GM19023 (cell line): ENCODE measurements around the gene EFHD1.

Experiments used
- ATAC-seq: cut with Tn5 transposase; IDR thresholded peaks from one replicate; pipeline ENCODE4 v1.9.1; 2021; ENCODE audit warnings: mild to moderate bottlenecking, moderate library complexity; ENCODE audit not compliant: unreplicated experiment

The EFHD1 gene, protein sequence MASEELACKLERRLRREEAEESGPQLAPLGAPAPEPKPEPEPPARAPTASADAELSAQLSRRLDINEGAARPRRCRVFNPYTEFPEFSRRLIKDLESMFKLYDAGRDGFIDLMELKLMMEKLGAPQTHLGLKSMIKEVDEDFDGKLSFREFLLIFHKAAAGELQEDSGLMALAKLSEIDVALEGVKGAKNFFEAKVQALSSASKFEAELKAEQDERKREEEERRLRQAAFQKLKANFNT

DNA sequence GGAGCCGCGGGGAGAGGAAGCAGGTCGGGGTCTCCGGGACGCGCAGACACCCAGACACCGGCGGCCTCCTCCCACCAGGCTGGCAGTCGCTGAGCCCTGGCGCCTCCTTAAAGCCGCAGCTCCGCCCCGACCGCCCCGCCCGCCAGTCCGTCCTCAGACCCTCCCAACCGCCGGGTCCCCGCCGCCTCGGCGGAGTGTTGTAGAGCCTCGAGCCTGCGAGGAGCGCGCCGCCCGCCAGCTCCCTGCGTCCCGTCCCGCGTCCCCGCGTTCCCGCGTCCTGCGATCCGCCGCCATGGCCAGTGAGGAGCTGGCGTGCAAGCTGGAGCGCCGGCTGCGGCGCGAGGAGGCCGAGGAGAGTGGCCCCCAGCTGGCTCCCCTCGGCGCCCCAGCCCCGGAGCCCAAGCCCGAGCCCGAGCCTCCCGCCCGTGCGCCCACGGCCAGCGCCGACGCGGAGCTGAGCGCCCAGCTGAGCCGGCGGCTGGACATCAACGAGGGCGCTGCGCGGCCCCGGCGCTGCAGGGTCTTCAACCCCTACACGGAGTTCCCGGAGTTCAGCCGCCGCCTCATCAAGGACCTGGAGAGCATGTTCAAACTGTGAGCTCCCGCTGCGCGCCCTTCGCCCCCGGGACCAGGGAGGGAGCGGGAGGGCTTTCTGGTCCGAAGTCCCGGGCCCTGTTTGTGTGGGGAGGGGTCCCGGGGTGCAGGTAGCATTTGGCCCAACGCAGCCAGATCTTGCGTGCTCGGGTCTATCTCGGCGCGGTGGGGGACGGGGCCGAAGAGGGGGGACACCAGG is at the start of gene EFHD1:
Gene EFHD1 (plus strand): TSS at position 192 of the 793 bp plus-strand sequence. CDS start 101 bp downstream, at position 293.
- ATAC-seq = no peak

DNA sequence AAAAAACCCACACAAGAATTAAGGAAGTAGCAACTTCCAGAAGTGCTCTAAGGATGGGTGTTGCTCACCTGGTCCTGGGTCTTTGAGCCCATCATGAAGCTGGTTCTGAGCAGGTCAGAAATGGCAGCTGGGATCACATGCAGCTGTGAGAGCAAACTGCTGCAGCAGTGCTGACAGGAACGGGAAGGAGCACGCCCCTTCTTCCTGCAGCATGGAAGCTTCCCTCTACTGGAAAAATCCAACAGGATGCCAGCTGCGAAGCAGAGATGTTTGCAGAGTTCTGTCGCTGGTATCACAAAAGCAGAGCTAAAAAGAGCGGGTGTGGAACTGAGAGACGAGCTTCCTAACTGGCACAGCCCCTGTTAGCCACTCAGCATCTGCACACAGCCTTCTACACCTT is 49.2 kb upstream of the EFHD1 start:
- no peak for ATAC-seq

DNA sequence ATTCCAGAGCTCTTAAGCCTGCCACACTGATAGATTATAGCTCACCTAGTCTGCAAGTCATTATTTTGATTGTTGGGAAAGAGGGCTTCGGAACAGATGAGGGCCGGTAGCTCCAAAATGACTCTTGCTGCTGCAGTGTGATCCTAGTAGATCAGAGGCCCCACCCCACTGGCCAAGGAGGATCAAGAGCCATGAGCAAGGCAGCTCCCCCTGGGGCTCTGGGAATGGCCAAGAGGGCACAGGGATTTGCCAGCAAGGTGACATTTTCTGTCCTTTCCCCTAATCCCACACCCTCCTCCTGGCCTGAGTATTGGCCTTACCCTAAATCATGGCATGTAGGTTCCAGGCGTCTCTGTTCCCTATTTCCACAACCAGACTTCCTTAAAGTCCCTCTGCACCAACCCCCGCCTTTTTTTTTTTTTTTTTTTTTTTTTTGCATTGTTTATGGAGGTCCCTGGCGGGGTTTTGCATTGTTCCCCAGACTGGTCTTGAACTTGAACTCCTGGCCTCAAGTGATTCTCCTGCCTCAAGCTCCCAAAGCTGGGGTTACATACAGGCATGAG is 46.4 kb upstream of the EFHD1 start:
- ATAC-seq = no peak

DNA sequence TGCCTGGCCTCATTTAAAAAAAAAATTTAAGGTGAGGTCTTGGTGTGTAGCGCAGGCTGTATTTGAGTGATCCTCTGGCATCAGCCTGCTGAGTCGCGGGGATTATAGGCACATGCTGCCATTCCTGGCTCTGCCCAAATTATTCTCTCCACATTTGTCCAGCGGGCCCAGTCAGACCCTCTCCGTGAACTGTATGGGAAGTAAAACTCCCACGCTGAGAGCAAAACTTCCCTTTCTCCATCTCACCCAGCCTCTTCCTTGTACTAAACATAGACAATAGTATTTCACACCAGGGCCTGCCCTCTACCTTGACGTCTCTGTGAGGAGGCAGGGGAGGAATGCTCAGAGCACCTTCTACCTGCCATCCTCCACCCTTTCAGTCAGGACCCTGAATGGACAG is 45.9 kb upstream of the EFHD1 start:
- ATAC-seq = no peak

DNA sequence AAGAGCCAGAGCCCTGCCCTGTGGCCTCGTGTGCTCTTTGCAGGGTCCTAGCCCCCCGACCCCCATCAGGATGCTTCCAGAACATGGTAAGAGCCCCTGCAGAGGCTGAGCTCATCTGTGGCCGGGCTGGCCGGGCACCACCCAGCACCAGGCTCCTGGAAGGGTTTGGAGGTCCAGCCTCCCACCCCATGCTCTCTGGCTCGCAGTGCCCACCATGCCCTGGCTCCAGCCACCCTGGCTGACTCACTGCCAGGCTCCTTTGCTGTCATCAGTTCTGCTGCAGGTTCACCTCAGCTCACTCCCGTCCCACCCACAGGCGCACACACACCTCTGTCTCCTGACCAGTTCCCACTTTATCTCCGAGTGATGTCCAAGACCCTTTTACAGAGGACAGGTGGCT is 45.4 kb upstream of the EFHD1 start:
- ATAC-seq = no peak

DNA sequence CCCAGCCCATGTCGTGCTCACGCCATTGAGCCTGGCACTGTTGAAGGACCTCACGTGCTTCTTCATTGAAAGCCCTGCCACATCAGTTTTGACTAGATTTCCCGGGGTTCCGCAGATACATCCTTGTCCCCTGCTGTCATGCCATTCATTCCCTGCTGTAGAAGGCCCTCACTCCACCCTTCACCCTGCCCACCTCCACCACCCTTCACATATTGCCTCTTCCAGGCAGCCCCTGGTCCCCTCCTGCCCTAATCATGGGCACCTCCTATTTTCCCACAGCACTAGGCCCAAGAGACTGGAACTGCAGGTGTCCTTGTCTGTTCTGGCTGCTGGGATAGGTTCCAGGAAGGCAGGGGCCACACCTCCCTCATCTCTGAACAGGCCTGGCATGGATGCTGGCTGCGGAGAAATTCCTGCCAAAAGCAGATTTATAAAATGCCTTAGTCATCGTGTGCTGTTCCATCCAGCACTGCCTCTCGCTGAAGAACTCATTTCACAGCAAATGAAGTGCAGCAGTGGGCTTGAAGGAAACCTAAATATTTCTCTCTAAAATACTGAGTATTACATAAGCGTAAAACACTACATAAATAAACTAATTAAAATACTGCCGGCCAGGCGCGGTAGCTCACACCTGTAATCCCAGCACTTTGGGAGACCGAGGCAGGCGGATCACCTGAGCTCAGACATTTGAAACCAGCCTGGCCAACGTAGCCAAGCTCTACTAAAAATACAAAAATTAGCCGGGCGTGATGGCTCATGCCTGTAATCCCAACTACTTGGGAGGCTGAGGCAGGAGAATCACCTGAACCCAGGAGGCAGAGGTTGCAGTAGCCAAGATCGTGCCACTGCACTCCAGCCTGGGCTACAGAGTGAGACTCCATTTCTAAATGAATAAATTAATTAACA is 44.5 kb upstream of the EFHD1 start:
- no peak for ATAC-seq

DNA sequence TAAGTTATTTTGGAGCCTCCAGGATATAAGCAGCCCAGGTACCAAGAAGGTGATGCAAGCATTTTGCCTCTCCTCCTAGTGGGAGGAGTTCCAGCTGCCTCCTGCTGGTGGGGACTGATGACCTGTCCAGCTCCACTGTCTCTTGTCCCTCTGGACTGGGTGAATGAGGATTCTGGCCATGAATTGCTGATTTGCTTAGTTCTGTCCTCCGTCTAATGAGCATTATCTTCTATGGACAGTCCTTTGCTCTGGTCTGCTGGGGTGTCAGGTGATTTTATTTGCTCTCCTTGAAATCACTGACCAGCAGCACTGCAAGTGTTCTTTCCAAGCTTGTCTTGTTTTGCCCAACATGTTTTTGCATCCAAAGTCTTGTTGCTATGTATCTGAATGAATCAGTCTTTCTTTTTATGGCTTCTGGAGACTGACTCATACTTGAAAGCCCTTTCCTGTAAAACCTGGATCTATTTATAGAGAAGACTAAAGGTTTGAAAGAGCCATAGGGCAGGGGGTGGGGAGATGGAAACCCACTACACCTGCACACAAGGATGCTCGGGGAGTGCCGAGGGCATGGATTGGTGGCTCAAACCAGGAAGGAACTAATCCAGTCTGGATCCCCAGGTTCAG is 40.5 kb upstream of the EFHD1 start:
- ATAC-seq = no peak

DNA sequence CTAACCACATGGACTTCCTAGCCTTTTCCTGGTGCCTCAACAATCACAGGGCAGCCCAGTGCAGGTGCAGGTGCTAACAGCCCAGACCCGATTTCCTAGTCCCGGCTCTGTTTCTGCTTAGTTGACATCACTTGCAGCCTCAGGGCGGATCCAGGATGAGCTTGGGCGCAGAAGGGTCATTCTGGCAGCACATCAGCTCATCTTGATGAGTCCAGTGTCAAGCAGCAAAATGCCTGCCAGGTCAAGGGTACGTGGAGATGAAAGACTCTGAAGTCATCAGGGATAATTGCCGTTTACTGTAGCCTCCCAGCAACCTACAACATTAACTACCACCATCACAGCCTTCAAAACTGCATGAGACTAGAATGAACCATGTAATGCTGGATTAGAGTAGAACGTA is 39.4 kb upstream of the EFHD1 start:
- no peak for ATAC-seq

DNA sequence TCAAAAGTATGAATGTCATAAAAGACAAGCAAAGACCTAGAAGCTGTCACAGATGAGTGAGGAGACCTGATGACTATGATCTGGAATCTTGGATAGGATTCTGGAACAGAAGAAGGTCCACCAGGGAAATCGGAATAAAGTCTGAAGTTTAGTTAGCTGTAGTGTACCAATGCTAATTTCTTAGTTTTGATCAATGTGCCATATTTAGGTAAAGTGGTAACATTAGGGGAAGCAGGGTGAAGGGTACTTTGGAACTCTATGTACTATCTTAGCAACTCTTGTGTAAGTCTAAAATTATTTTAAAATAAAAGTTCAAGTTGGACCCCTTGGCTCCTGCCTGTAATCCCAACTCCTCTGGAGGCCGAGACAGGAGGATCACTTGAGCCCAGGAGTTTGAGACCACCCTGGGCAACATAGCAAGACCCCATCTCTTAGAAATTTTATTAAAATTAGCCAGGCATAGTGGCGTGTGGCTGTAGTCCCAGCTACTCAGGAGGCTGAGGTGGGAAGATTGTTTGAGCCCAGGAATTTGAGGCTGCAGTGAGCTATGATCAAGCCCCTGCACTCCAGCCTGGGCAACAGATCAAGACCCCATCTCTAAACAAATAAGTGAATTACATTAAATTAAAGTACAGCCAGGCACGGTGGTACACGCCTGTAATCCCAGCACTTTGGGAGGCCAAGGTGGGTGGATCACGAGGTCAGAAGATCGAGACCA is 35.9 kb upstream of the EFHD1 start:
- no peak for ATAC-seq

DNA sequence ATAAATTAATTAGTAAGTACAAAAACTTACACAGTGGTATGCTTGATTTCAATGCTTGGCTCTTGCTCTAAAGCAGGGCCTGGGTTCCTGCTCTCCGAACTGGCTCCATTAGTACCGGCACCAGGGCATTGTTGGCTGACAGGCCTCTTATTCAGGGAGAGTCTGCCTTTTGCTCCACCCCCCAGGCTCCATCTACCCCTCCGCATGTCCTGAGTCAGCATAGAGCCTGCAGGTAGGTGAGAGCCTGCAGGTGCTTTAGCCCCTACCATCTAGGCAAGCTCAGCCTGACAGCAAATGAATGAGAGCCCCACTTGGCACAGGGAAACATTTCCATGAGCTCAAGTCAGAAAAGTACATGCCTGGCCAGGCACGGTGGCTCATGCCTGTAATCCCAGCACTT is 35.1 kb upstream of the EFHD1 start:
- ATAC-seq = no peak

DNA sequence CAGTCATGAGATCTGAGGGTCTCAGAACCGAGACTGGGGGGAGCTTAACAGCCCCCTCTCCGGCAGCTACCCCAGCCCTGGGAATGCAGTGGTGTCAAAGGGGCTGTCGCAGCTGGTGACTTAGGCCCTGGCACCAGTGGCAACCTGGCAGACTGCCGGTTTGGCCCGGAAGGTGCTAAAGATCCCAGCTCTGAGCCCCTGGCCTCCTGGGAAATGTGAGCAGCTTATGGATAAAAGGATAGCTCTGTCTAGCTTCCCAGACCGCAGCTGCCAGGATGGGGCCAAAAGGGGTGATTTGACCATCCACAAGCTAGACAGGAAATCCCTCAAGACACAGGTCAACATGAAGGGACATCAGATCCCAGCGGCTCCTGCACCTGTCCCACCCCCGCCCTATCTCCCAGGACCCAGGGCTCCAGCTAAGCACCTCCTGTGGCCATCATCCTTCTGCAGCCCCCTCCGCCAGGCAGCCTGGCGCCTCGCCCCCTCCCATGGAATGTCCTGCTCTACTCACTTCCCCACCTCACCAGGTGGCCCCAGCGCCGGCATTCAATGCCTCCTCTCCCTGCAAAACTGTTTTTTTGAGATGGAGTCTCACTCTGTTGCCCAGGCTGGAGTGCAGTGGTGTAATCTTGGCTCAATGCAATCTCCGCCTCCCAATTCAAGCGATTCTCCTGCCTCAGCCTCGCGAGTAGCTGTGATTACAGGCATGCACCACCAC is 33.2 kb upstream of the EFHD1 start:
- no peak for ATAC-seq

DNA sequence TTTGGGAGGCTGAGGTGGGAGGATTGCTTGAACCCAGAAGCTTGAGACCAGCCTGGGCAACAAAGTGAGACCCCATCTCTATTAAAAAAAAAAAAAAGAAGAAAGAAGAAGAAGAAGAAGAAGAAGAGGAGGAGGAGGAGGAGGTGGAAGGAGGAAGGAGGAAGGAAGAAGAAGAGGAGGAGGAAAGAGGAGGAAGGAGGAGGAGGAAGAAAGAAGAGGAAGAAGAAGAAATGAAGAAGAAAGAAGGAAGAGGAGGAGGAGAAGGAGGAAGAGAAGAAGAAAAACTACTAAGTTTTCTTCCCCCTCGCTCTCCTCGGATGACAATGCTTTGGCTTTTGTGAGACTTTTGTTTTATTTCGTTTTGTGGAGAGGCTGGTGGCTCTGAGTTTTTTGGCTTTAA is 30.1 kb upstream of the EFHD1 start:
- no peak for ATAC-seq

DNA sequence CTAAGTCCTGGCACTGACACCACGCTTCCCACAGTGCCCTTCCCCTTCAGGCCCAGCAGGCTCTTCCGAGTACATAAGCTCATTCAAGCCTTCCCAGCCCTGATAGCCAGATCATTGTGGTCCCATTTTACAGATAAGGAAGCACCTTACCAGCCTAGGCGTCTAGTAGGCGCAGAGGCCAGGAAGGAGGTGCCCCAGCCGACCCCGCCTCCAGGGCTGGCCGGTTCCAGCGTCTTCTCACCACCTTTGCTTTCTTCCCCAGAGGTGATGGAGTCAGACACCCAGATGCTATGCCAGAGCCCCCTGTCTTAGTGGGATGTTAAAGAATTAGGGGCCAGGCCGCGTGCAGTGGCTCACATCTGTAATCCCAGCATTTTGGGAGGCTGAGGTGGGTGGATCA is 28.9 kb upstream of the EFHD1 start:
- no peak for ATAC-seq

DNA sequence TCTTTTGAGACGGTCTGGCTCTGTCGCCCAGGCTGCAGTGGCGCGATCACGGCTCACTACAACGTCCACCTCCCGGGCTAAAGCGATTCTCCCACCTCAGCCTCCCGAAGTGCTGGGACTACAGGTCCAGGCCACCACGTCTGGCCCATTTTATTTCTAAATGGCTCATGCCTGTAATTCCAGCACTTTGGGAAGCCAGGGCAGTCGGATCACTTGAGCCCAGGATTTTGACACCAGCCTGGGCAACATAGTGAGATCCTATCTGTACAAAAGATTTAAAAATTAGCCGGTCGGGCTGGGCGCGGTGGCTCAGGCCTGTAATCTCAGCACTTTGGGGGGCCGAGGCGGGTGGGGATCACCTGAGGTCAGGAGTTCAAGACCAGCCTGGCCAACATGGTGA is 26.4 kb upstream of the EFHD1 start:
- ATAC-seq = no peak

DNA sequence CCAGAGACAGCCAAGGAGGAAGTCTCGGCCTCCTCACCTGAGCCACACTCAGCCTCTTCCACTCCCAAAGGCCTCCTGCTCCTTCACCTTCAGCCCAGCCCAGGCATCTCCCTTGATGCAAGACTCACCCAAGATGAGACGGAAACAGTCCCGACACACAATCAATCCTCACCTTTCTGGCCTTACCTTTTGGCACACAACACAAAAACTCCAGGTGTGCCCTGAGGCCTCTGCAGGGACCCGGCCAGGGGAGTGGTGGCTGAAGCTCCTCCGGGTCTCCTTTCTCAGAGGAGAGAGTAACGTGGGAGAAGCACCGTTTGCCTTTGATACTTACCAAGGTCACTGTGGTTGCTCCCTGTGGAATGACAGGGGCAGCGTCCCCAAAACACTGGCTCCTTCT is 23.8 kb upstream of the EFHD1 start:
- ATAC-seq = no peak

DNA sequence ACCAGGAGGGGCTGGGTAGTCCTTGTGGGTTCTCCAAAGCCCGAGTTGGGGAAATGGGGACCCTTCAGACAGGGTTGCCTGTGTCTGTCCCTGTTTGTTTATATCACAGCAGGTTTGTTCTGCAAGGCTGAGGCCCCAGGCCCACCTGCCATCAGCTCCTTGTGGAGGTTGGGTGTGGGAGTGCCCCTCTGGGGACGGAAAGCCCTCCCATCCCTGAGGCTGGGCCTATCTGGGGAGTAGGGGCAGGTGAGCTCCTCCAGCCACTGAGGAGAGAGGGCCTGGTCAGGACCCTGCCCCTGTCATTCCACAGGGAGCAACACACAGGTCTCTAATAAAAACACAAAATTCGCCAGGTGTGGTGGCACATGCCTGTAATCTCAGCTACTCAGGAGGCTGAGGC is 23.3 kb upstream of the EFHD1 start:
- no peak for ATAC-seq

DNA sequence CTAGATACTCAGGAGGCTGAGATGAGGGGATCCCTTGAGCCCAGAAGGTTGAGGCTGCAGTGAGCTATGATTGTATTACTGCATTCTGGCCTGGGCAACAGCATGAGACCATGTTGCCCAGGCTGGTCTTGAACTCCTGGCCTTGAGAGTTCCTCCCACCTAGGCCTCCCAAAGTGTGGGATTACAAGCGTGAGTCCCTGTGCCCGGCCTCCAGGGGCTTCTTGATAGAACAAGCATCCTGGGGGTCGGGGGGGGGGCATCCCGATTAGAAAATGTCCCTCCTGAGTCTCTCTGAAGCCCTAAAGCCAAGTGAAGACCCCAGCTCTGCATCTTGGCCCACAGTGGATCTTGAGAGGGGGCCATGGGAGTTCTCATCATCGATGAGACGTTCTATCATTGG is 22.3 kb upstream of the EFHD1 start:
- ATAC-seq = no peak

DNA sequence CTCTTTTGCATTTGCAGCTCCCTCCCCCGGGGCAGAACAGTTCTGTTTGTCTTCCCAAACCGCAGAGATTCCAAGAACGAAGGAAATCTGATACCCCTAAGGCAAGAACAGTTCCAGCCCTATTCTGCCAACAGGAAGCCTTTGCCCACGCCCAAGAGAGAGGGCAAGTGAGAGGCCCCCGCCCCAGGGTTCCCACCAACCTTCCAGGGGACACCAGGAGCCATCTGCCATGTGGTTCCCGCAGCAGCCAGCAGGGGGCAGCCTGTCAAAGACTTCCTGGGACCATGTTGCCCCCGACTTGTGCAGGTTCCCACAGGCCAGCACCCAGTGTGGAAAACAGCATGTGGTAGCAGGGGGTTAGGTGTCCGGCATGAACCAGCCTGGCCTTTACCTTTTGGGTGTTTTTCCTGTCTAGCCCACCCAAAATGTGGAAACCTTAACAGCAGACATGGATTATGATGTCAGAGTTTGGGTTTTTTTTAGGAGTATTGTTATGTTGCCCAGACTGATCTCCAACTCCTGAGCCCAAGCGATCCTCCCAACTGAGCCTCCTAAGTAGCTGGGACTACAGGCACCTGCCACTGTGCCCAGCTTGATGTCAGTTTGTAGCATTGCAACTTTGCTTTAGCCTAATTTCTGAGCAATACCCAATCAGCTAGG is 21.7 kb upstream of the EFHD1 start:
- no peak for ATAC-seq

DNA sequence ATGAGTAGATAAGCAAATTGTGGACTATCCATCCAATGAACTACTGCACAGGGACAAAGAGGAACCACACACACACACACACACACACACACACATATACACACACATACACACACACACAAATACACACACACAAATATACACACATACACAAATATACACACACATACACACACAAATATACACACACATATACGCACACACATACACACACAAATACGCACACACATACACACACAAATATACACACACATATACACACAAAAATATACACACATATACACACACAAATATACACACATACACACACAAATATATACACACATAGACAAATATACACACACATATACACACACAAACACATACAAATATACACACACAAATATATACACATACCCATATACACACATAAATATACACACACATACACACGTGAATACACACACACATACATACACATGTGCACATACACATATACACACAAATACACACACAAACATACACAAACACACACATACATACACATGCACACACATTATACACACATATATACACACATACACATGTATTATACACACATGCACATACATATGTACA is 19.8 kb upstream of the EFHD1 start:
- ATAC-seq = no peak
